Breast epithelium (tissue), 3 donors: ENCODE results near the gene DUOXA2.

Experiments
- CTCF ChIP-seq, 3 donors: fragments of 450-650 bp; IDR thresholded peaks; one replicate each; pipeline ENCODE4 v1.5.1; 2016 to 2017; ENCODE audit warnings: antibody characterized with exemption in 3 of 3, mild to moderate bottlenecking in 3 of 3, moderate library complexity in 3 of 3
- POLR2A ChIP-seq: fragments of 450-650 bp; IDR thresholded peaks from one replicate; pipeline ENCODE4 v1.6.1; 2016; ENCODE audit warnings: antibody characterized with exemption, mild to moderate bottlenecking, moderate library complexity

- TF ChIP-seq CTCF (IDR thresholded peaks at IDR 0.05) (no peak), POLR2A (no peak)
Measured at GRCh38 chr15:45102226-45102625, 11.9 kb upstream of the DUOXA2 start.
